ENCODE measurements around the gene ERC2.

DNA sequence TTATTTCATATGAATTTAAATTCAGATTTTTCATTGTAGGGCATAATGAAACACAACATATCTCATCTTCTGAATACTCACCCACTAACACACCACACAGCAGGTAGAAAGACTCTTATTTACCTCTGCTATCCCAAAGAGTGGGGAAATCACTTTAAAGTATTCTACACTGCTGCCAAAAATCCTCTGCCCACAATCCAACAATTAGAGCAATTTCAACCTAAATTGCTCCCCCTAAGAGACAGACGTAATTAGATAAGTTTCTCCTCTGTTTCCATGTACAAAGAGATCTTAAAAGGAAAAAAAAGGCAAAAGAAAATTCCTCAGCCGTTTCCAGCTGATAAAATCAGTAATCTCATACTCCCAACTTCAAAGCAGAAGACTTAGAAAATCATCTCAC, 331.8 kb downstream of the ERC2 start:
- TF ChIP-seq CTCF (IDR thresholded peaks at IDR 0.05): no peak
- TF ChIP-seq POLR2AphosphoS5 (IDR thresholded peaks at IDR 0.05): no peak

Data from upper lobe of left lung (tissue), 4 donors.